K562 (cell line): ENCODE measurements around the gene WDR54.

Experiments
- RBBP5 ChIP-seq: fragments of 200-600 bp; sonication (generic); IDR thresholded peaks from 2 replicates; pipeline ENCODE4 v1.6.1; 2012; ENCODE audit warnings: borderline replicate concordance, mild to moderate bottlenecking, low read length, control low read depth, inconsistent platforms; ENCODE audit not compliant: insufficient read depth, poor library complexity, severe bottlenecking
- SIN3B ChIP-seq: fragments of 450-650 bp; IDR thresholded peaks from 2 replicates; pipeline ENCODE4 v1.6.1; 2017; ENCODE audit warnings: low read depth, mild to moderate bottlenecking, moderate library complexity
- TEAD1 ChIP-seq, 2 experiments: fragments of 450-650 bp in 1 of 2; sonication (generic) in 1 of 2; formaldehyde crosslinking; IDR thresholded peaks; 2 replicates each; pipeline versions ENCODE4 v1.4.0 to v1.8.0; 2020 to 2022; ENCODE audit warnings: mild to moderate bottlenecking in 2 of 2, missing genetic modification reagents in 1 of 2
- YY1 ChIP-seq, 3 experiments: IDR thresholded peaks; 2 replicates each; pipeline ENCODE4 v1.6.1; 2011; ENCODE audit warnings: low read length in 2 of 3, mild to moderate bottlenecking in 2 of 3, moderate library complexity in 2 of 3, borderline replicate concordance in 1 of 3, control low read depth in 1 of 3, low read depth in 1 of 3; ENCODE audit not compliant: insufficient read depth in 3 of 3, insufficient replicate concordance in 2 of 3, control insufficient read depth in 1 of 3, insufficient read length in 1 of 3; ENCODE audit errors: extremely low read depth in 1 of 3
- ZFP30 ChIP-seq: fragments of 250-450 bp; sonication (Bioruptor Pico); IDR thresholded peaks from 2 replicates; pipeline ENCODE4 v1.8.0; 2022; ENCODE audit warnings: moderate library complexity, mild to moderate bottlenecking, inconsistent platforms, borderline replicate concordance
- ZNF134 ChIP-seq: fragments of 250-450 bp; sonication (Bioruptor Pico); conservative IDR thresholded peaks from 2 replicates; pipeline ENCODE4 v1.4.0; 2020
- ZNF589 ChIP-seq: fragments of 200-800 bp; sonication (Bioruptor generic); IDR thresholded peaks from 2 replicates; pipeline ENCODE4 v1.6.1; 2016; ENCODE audit warnings: low read depth, missing genetic modification characterization, missing compliant biosample characterization
- TF ChIP-seq, protein P1 (sequence below): IDR thresholded peaks from 3 replicates; pipeline ENCODE4 v1.6.1; 2011; ENCODE audit warnings: borderline replicate concordance, mild to moderate bottlenecking; ENCODE audit not compliant: insufficient read length, insufficient read depth

DNA sequence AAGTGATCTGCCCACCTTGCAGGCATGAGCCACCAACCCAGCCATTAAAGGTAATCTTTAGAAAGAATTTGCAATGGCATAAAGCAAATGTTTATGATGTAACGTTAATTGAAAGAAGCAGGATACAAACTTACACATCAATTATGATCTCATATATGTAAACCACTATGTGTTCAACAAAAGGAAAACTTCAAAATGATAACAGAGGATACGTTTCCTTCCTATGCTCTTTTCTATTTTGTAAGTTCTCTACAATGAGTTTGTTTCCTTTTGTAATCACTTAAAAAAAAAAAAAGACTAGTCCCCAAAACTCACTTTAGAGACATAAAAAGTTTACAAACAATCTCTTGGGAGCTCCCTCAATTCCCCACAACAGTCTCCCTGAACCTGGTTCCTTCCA is 1.5 kb upstream of the WDR54 start:
- TF ChIP-seq ZNF134 (CRISPR knock-in tag) = no peak
- no peak for TF ChIP-seq YY1 (IDR thresholded peaks at IDR 0.05; ENCODE audit: borderline replicate concordance in 1 of 3, control insufficient read depth in 1 of 3, extremely low read depth in 1 of 3, insufficient read depth in 3 of 3, insufficient read length in 1 of 3, insufficient replicate concordance in 2 of 3, low read depth in 1 of 3, low read length in 2 of 3)
- no peak for TF ChIP-seq SIN3B
- TF ChIP-seq RBBP5 = no peak
- no peak for TF ChIP-seq TEAD1 (CRISPR knock-in tag; IDR thresholded peaks at IDR 0.05)
- no peak for TF ChIP-seq ZNF589 (CRISPR knock-in tag)
- TF ChIP-seq, protein P1, sequence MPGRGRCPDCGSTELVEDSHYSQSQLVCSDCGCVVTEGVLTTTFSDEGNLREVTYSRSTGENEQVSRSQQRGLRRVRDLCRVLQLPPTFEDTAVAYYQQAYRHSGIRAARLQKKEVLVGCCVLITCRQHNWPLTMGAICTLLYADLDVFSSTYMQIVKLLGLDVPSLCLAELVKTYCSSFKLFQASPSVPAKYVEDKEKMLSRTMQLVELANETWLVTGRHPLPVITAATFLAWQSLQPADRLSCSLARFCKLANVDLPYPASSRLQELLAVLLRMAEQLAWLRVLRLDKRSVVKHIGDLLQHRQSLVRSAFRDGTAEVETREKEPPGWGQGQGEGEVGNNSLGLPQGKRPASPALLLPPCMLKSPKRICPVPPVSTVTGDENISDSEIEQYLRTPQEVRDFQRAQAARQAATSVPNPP = no peak
- TF ChIP-seq ZFP30 (CRISPR knock-in tag) = no peak
